ENCODE data around the gene NR1H4. TPM values are rescaled to one million over a fixed set of nuclear protein-coding genes. Genes with fewer than 3 reads are reported as not detected.

Gene NR1H4
- total and polyA plus RNA-seq, 2 of the 13 experiments (the other 11 are each of a cell fraction or from before 2014, with no cell fraction given): 27.3 to 114 TPM

- TF ChIP-seq ZBTB33 (CRISPR knock-in tag; IDR thresholded peaks at IDR 0.05) (no peak), ZNF609 (CRISPR knock-in tag; IDR thresholded peaks at IDR 0.05; ENCODE audit: borderline replicate concordance) (no peak)
Observed at GRCh38 chr12:100567945-100568344, 94.3 kb downstream of the NR1H4 start (continued).

GRCh38 chr12:100572184-100572583 lies 98.5 kb downstream of the NR1H4 start:
- CTCF ChIA-PET (ENCODE audit: low intra/inter-chr PET ratio, low total read pairs): no interaction called here
- Histone ChIP-seq H3K4me1 (ENCODE audit: insufficient read depth, low read length) (peaks cover 38% of the 10 kb centered on the region), H3K36me3 (replicated peaks in 1 of 2; ENCODE audit: control insufficient read depth in 1 of 2, insufficient read depth in 2 of 2, low read length in 2 of 2) (no peaks in the 10 kb centered on the region), H4K20me1 (ENCODE audit: insufficient read depth, low read length) (no peaks in the 10 kb centered on the region), H3K27me3 (ENCODE audit: control insufficient read depth in 1 of 2, insufficient read depth in 2 of 2, low read length in 2 of 2) (peaks cover 0 to 4% of the 10 kb centered on the region in 2 experiments; a peak in 1 of 5 replicates), H3K4me3 (replicated peaks in 1 of 3; ENCODE audit: insufficient read depth in 1 of 3, low read depth in 2 of 3, low read length in 3 of 3) (no peak overlapping the region), H3K27ac (ENCODE audit: extremely low read length, insufficient read depth, low read length) (no peak overlapping the region), H2AFZ (ENCODE audit: low read length) (no peak overlapping the region), H3K9ac (ENCODE audit: insufficient read depth, low read depth, low read length) (no peak overlapping the region), H3K9me3 (ENCODE audit: low read length) (no peaks in the 10 kb centered on the region), H3K79me2 (ENCODE audit: insufficient read depth, low read length) (peaks cover 32% of the 10 kb centered on the region), H3K4me2 (ENCODE audit: low read depth, low read length) (no peak overlapping the region)
- in situ Hi-C loops (cut with HindIII; ENCODE audit: extremely low pct_ligation_motif_present, low pct_unique_long_range_greater_than_20kb) (no loop called here), intact Hi-C loops (cut with micrococcal nuclease; ENCODE audit: unreplicated experiment) (loop anchor here (2.0 to 5.0 kb wide), 2 partner anchors 81 to 95 kb away; no protein-coding TSS in a partner anchor)
- WGBS (ENCODE audit: low lambda C conversion rate): 69% methylated on average over 3 of the region's 3 CpGs
- ATAC-seq: no peak
- no peak for FAIRE-seq
- POLR2A ChIA-PET: no interaction called here
- TF ChIP-seq ZNF484 (CRISPR knock-in tag; IDR thresholded peaks at IDR 0.05; ENCODE audit: borderline replicate concordance, low read depth): no peak
- TF ChIP-seq NR2F2 (IDR thresholded peaks at IDR 0.05; ENCODE audit: borderline replicate concordance, low read depth): no peak
- TF ChIP-seq ZNF12 (CRISPR knock-in tag; IDR thresholded peaks at IDR 0.05): no peak
- TF ChIP-seq ELF1 (CRISPR knock-in tag; IDR thresholded peaks at IDR 0.05): no peak
- TF ChIP-seq ZEB1 (IDR thresholded peaks at IDR 0.05; ENCODE audit: insufficient replicate concordance, low read depth): no peak
- TF ChIP-seq ZNF850 (CRISPR knock-in tag; conservative IDR thresholded peaks at IDR 0.05): no peak
- TF ChIP-seq ZNF598 (CRISPR knock-in tag; IDR thresholded peaks at IDR 0.05; ENCODE audit: borderline replicate concordance): no peak
- no peak for TF ChIP-seq ZNF790 (CRISPR knock-in tag; IDR thresholded peaks at IDR 0.05; ENCODE audit: borderline replicate concordance)
- TF ChIP-seq UBTF (CRISPR knock-in tag; IDR thresholded peaks at IDR 0.05): no peak
- TF ChIP-seq TCF12 (IDR thresholded peaks at IDR 0.05): no peak
- TF ChIP-seq TCF12 (CRISPR knock-in tag; IDR thresholded peaks at IDR 0.05): no peak
- BruUV-seq (replicated peaks): no TSS peak
- no peak for DNase-seq (ENCODE audit: low spot score)
